OCI-LY7 (cell line): ENCODE data around the gene LRRC4C.

Source experiments
- CTCF ChIP-seq: fragments of 200-600 bp; sonication (generic); conservative IDR thresholded peaks from 2 replicates; pipeline ENCODE4 v1.5.1; 2014; ENCODE audit warnings: mild to moderate bottlenecking, antibody characterized with exemption, low read length, moderate library complexity, mixed read lengths
- EZH2phosphoT487 ChIP-seq: fragments of 200-600 bp; sonication (generic); IDR thresholded peaks from 2 replicates; pipeline ENCODE4 v1.6.1; 2018; ENCODE audit warnings: low read depth, borderline replicate concordance, mild to moderate bottlenecking, mixed run types, antibody characterized with exemption, low read length, moderate library complexity, mixed read lengths

- TF ChIP-seq CTCF (peak; percentile 75), EZH2phosphoT487 (no peak)
These were observed 149.7 kb downstream of the LRRC4C start for GRCh38 chr11:41309716-41310115.
